ENCODE results near the gene DDHD1. TPM values are rescaled to one million over a fixed set of nuclear protein-coding genes. Genes with fewer than 3 reads are reported as not detected.

The DDHD1 gene
- total RNA-seq, 1 donor from 2014 or later, result 5.3 TPM

DNA sequence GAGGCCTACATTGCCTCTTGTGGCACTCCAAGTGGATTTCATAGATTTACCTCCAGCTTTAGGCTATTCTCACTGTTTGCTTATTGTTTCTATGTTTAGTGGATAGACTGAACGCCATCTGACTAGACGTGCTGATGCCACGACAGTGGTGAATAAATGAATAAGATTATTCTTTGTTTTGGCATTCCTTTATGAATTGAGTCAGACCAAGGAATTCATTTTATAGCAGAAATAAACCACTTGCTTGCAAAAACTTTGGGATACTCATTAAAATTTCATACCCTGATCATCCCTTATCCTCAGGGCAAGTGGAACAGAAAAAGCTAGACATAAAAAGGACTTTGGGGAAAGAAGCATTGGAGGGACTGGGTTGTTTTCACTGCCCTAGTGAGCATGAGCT is 130.5 kb downstream of the DDHD1 start:
- TF ChIP-seq, protein P1, sequence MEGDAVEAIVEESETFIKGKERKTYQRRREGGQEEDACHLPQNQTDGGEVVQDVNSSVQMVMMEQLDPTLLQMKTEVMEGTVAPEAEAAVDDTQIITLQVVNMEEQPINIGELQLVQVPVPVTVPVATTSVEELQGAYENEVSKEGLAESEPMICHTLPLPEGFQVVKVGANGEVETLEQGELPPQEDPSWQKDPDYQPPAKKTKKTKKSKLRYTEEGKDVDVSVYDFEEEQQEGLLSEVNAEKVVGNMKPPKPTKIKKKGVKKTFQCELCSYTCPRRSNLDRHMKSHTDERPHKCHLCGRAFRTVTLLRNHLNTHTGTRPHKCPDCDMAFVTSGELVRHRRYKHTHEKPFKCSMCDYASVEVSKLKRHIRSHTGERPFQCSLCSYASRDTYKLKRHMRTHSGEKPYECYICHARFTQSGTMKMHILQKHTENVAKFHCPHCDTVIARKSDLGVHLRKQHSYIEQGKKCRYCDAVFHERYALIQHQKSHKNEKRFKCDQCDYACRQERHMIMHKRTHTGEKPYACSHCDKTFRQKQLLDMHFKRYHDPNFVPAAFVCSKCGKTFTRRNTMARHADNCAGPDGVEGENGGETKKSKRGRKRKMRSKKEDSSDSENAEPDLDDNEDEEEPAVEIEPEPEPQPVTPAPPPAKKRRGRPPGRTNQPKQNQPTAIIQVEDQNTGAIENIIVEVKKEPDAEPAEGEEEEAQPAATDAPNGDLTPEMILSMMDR (IDR thresholded peaks at IDR 0.05; ENCODE audit: insufficient read depth, low read length, severe bottlenecking), result no peak
- Histone ChIP-seq H3K27me3 (ENCODE audit: control insufficient read depth, insufficient read depth, low read length) (no peaks in the 10 kb centered on the region), H3K4me3 (ENCODE audit: low read depth, low read length) (no peak overlapping the region), H3K36me3 (ENCODE audit: control insufficient read depth, insufficient read depth, low read length) (no peaks in the 10 kb centered on the region)
- FAIRE-seq (no peak), DNase-seq (ENCODE audit: low read depth) (no peak)

DNA sequence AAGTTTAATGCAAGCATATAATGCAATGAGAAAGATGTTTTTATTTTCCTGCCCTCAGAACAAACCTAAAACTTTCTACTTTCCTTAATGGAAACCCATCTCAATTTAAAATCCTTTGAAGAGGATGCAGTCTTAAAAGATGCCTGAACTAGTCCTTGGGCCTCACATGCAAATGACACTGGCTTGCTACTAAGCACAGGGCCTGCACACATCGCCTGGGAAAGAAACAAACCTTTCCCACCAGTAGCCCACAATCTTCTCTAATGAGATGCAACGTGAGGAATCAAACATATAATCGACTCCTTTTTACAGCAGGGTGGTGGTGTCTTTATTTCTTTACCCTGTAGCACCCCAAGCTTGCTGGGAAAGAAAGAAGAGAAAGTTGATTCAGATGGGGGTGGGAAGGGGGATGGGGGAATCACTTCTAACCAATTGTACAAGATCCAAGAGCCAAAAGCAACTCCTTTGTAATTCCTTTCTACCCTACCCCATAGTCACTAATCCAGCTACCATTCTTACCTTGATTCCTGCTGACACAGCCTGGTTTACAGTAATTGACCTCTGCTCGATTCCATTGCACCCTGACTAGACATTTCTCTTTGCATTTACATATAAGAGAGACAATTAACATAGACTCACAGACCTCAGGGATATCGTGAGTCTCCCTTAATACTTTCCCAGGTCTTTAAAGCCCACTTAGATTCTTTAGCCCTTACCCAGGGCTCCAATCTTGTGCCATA is 132.8 kb downstream of the DDHD1 start:
- Histone ChIP-seq H3K4me3 (ENCODE audit: low read depth, low read length) (no peak overlapping the region), H3K36me3 (ENCODE audit: control insufficient read depth, insufficient read depth, low read length) (no peaks in the 10 kb centered on the region), H3K27me3 (ENCODE audit: control insufficient read depth, insufficient read depth, low read length) (no peaks in the 10 kb centered on the region)
- DNase-seq (ENCODE audit: low read depth) (no peak), FAIRE-seq (no peak)
- TF ChIP-seq, protein P1 (IDR thresholded peaks at IDR 0.05; ENCODE audit: insufficient read depth, low read length, severe bottlenecking), result no peak

DNA sequence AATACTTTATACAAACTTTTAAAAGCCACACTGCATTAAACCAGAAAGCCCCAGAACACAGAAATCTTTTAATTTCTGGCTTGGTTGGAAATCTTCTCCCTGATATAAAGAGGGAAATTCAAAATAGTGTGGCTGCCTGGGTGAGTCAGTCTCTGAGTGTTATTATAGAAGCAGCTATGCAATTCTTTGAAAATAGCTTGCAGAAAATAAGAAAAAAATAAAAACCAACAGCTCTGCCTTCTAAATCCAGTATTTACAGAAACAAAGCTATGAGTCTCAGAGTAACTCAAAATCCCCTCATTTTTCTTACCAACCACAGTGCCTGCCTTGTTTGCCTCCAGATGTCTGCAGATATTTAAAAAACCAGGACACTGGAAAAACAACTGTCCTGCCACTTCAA is 133.7 kb downstream of the DDHD1 start:
- no peak overlapping the region for H3K4me3 ChIP-seq (ENCODE audit: low read depth, low read length)
- DNase-seq (ENCODE audit: low read depth) (no peak), FAIRE-seq (no peak)
- H3K36me3 ChIP-seq (ENCODE audit: control insufficient read depth, insufficient read depth, low read length), result no peaks in the 10 kb centered on the region
- TF ChIP-seq, protein P1 (IDR thresholded peaks at IDR 0.05; ENCODE audit: insufficient read depth, low read length, severe bottlenecking), result no peak
- no peaks in the 10 kb centered on the region for H3K27me3 ChIP-seq (ENCODE audit: control insufficient read depth, insufficient read depth, low read length)

DNA sequence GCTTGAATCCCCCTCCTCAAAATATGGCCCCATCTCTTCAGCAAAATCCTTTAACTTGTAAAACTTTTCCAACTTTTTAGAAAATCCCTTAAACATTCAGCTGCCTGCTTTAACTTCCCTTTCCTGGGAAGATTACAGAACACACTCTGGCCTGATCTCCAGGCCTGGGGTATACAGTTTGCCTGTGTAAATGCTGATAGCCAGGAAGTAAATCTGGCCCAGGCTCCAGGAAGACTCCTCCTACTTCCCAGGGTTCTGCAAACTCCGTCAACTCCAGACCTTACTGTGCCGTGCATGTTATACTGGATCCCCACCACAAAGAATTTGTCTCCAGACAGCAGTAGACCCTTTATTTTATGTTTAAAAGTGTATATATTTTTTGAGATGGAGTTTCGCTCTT is 135.3 kb downstream of the DDHD1 start:
- DNase-seq (ENCODE audit: low read depth) (no peak), FAIRE-seq (no peak)
- H3K27me3 ChIP-seq (ENCODE audit: control insufficient read depth, insufficient read depth, low read length), result no peaks in the 10 kb centered on the region
- no peaks in the 10 kb centered on the region for H3K36me3 ChIP-seq (ENCODE audit: control insufficient read depth, insufficient read depth, low read length)
- H3K4me3 ChIP-seq (ENCODE audit: low read depth, low read length), result no peak overlapping the region
- TF ChIP-seq, protein P1 (IDR thresholded peaks at IDR 0.05; ENCODE audit: insufficient read depth, low read length, severe bottlenecking), result no peak

DNA sequence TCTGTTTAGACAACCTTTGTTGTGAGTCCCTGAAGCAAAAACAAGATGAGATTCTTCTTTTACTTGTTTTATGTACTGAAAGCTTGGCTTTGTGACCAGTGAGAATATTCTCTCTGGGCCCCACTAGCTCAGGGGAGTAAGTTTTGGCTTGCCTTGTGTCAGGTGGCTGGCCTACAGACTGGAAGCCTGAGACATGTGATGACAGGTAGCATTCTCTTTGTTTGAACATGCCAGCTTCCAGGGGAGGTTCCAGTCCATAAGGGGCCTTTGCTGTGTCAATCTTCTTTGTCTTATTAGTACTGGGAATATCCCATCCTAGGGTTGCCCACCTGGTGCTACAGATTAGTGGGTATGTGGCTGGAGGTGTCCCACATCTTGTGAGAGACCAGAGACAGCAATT is 136.2 kb downstream of the DDHD1 start:
- DNase-seq (ENCODE audit: low read depth) (peak; percentile 65), FAIRE-seq (no peak)
- TF ChIP-seq, protein P1 (IDR thresholded peaks at IDR 0.05; ENCODE audit: insufficient read depth, low read length, severe bottlenecking), result no peak
- Histone ChIP-seq H3K27me3 (ENCODE audit: control insufficient read depth, insufficient read depth, low read length) (no peaks in the 10 kb centered on the region), H3K4me3 (ENCODE audit: low read depth, low read length) (no peak overlapping the region), H3K36me3 (ENCODE audit: control insufficient read depth, insufficient read depth, low read length) (no peaks in the 10 kb centered on the region)

DNA sequence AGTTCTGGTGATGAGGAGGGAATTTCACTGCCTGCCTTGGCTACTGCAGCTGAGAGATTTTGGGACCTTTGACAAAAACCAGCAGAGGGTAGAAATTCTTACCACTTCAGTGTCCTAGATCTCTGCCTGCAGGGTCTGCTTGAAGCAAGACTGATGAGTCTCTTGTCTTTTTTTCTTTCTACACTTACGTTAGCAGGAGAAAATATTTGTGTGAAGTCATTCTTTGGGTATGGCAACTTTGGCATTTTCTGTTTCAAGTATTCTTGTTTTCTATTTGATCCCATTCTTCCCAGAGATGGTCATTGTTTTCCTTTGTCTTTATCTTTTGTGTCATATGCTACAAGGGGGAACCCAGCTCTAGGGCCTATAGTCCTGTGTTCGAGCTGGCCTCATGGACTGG is 136.6 kb downstream of the DDHD1 start:
- TF ChIP-seq, protein P1 (IDR thresholded peaks at IDR 0.05; ENCODE audit: insufficient read depth, low read length, severe bottlenecking), result no peak
- no peak overlapping the region for H3K4me3 ChIP-seq (ENCODE audit: low read depth, low read length)
- no peak for FAIRE-seq
- no peak for DNase-seq (ENCODE audit: low read depth)
- H3K27me3 ChIP-seq (ENCODE audit: control insufficient read depth, insufficient read depth, low read length), result no peaks in the 10 kb centered on the region
- no peaks in the 10 kb centered on the region for H3K36me3 ChIP-seq (ENCODE audit: control insufficient read depth, insufficient read depth, low read length)
